Globus pallidus (tissue), 1 donor: ENCODE results near the gene FLT3.
"Not testable (repeated sequence)": the region's sequence is repeated elsewhere in the genome, so short reads cannot be mapped to it uniquely, and the experiment has no call there.

Experiments
- DNase-seq: peaks from one replicate; pipeline ENCODE4 v3.0.0-alpha.2; 2015; ENCODE audit warnings: low spot score

FLT3 gene

DNA sequence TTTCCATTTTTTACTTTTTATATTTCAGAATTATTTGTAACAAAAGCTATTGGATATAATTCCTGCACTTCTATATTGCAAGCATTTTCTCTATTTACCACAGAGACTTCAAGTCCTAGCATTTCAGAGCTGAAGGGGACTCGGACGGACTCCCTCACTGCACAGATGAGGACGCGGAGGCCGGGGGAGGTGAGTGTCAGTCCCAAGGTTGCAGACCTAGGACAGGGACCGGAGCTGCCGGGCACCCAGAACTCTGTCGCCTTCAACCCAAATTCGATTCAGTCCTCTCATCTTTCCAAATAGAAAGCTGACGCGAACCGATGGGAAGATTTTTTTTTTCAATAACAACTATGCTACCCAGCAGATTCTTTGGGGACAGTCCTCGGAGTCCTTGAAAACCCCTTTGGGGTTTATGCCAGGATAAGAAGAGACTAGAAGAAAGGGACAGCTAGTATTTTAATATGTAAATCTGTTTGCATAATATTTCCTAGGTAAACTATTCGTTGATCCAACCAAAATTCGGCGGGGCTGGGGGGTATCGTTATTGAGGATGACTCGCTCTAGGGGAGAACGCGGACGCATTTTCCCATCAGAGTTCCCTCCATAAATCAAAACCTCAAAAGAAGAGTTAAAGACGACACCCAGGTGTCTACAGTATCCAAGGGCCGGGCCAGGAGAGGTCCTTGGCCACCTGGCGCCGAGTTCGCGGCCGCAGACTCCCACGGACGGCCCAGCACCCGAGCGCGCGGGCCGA lies 803 bp downstream of the FLT3 start:
- DNase-seq, result no peak

- DNase-seq, result no peak
Measured at GRCh38 chr13:28097503-28097902, 2.9 kb downstream of the FLT3 start.

GRCh38 chr13:28094306-28094705 lies 6.1 kb downstream of the FLT3 start:
- no peak for DNase-seq

DNA sequence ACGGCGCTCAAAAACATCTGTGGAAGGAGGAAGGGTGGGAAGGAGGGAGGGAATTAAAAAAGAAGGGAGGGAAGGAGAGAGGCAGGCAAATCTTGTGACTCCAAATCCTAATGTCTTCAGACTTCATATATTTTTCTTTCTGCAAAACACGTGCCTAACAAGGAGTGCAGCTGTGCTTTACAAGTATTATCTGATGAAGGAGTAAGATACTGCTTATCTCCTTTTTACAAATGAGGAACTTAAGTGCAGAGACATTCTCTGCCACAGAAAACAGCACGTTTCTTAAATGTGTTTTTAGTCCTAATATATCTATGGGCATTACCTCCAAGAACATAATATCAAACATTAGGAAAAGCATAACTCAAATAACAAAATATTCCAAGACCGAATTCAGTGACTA lies 6.5 kb downstream of the FLT3 start:
- no peak for DNase-seq

DNA sequence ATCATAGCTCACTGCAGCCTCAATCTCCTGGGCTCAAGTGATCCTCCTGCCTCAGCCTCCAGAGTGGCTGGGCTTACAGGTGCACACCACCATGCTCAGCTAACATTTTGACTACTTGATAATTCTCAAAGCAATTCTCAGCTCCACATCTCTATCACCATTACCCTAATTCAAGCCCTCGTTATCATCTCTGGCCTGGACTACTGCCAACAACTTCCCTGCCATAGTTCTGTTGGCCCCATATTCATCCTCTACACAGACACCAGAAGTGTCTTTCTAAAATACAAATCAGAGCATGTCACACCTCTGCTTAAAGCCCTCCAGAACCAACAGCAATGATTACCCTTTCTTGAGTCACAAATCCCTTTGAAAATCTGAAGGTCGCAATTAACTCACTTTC lies 7.9 kb downstream of the FLT3 start:
- no peak for DNase-seq

DNA sequence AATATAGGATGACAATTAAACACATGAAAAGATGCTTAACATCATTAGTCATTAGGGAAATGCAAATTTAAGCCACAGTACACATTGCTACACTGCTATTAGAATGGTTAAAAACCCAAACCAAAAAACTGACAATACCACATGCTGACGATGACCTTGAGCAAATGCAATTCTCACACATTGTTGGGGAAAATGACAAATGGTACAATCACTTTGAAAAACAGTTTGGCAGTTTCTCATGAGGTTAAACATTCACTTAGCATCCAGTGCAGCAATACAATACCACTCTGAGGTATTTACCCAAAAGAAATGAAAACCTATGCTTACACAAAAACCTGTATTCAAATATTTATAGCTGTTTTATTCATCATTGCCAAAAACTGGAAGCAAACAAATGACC lies 11.3 kb downstream of the FLT3 start:
- no peak for DNase-seq

- DNase-seq, result not testable (repeated sequence)
Measured at GRCh38 chr13:28077820-28078219, 22.6 kb downstream of the FLT3 start.

GRCh38 chr13:28077231-28077630 lies 23.1 kb downstream of the FLT3 start:
- no peak for DNase-seq

- DNase-seq, result no peak
Measured at GRCh38 chr13:28071424-28071823, 29.0 kb downstream of the FLT3 start.

DNA sequence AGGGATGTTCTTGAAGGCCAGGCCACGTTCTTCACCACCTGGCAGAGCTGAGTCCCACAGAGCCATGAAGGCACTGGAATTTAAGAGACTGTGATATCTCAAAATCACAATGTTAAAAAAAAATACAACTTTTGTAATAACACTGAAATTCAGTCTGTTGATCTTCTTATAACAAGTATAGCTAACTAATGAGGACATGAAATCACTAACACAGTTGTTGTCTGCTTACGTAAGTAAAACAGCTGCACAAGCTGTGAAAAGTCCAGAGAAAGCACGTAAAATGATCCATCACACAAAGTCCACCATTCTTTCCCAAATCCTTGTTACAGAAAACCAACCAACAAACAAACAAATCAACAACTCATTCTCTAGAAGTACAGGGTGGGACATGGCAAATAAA lies 32.9 kb downstream of the FLT3 start:
- no peak for DNase-seq

DNA sequence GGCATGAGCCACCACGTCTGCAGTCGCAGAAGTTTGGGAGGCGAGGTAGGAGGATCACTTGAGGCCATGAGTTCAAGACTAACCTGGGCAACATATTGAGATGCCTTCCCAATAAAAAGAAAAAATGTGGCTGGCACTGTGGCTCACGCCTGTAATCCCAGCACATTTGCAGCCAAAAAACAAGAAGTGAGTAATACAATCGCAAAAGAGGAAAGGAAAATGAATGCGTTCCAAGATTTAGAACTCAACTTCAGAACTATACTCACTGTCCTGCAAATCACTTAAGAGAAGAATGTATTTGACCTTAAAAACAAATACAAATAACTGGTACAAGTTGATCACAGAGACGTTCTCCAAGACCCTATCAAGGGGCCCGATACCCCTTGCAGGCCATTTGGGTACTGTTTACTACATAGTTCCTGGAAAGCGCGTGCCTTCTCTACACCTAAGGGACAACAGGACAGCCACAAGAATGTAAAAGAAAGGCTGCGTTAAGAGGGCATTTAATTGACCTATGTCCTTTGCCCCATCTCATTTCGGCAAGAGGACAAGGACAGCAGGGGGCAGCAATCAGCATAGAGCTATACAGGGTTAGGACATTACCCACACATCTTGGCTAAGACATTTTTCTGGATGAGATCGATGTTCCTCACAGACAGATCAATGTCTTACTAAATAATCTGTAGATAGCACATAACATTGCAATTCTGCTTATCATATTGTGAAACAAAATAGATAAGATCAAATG lies 41.3 kb downstream of the FLT3 start:
- DNase-seq, result no peak

DNA sequence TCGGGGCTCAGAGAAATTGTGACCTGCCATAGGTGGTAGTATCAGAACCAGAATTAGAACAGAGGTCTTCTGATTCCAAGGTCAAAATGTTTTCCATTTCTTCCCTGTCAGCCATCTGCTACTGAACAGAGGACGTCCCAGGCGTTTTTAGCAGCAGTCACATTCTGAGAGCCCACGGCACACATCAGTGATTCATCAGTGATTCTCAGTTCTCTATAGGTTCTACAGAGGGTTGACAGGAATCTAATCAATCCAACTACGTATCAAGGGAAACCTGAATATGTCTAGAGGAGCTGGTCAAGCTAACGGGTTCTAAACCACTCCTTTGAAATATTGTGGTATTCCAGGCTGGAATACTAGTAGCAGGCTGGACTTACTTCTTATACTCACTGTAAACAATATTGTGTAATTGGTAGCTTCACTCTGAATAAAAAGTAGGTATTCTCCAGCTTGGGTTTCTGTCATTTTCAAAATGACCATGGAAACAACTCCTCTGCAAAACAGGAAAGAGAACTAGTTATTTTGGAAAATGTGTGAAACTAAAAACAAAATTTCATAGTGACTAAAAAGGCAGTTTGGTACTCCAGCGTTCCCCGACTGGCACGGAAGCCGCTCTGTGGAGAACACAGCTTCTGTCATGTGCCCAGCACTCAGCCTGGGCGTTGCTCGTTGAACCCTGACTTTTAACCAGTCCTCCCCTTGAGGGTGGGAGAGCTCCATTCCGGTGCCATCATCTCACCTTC lies 43.2 kb downstream of the FLT3 start:
- DNase-seq, result no peak

- no peak for DNase-seq
Measured at GRCh38 chr13:28056426-28056825, 44.0 kb downstream of the FLT3 start.

- DNase-seq, result no peak
Measured at GRCh38 chr13:28055357-28055756, 45.0 kb downstream of the FLT3 start.

DNA sequence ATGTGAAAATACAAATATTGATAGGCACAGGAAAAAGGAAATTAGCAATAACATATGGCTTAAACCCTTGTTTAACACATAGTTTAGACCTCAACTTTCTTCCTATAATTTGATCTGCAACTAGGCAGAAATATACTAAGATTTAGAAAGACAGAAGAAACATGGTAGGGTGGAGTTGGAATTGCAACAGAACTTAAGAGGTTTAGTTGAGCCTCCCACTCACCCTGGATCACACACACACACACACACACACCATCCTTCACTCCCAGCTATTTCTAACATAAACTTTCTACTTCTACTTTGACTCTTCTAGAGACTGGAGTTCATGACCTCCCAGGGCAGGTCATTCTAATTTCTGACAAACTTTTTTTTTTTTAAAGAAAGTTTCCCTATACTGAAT lies 47.4 kb downstream of the FLT3 start:
- no peak for DNase-seq

DNA sequence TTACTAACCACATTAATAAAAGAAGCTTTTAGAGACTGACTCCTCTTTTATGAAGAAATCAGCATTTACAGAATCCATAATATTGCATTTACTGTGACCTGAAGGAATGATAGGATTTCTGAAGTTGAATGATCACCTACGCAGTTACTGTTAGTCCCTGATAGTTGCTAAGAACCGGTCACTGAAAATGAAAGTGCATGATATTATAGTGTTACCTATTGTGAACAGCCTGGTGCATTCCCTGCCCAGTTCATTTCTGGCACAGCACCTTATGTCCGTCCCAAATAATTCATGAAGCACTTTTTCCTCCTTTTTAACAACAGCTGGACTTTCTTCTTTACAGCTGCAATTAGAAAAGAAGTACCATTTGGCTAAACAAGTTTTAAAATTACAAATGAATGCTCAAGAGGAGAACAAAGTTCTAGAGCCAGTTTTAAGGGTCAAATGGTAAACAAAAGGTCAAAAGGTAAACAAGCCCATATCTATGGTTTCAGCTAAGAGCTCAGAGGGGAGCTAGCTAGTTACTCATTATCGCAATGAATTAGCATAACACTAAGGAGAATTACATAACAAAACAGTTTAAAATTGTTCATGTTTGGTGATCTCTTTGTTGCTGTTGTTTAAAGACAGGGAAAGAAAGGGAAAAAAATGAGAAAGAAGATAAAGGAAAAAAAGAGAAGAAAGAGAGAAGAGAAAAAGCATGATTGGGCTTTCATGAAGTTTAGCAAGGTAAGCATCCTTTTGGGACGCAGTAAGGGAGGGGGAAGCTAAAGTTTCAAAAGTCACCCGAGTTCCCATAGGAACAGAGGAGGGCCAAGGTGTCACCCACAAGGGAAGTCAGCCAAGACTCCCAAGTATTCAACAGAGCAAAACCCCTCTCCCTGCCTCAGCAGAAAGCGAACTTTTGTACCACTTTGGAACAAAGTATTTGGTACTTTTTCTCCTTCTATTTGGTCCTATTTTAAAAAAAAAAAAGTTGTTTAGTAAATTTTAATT lies 50.2 kb downstream of the FLT3 start:
- DNase-seq, result no peak

GRCh38 chr13:28049215-28049614 lies 51.2 kb downstream of the FLT3 start:
- no peak for DNase-seq

- DNase-seq, result no peak
Measured at GRCh38 chr13:28048768-28049167, 51.6 kb downstream of the FLT3 start.

- DNase-seq, result no peak
Measured at GRCh38 chr13:28047757-28048388, 52.5 kb downstream of the FLT3 start.

GRCh38 chr13:28046981-28047380 lies 53.4 kb downstream of the FLT3 start:
- no peak for DNase-seq

DNA sequence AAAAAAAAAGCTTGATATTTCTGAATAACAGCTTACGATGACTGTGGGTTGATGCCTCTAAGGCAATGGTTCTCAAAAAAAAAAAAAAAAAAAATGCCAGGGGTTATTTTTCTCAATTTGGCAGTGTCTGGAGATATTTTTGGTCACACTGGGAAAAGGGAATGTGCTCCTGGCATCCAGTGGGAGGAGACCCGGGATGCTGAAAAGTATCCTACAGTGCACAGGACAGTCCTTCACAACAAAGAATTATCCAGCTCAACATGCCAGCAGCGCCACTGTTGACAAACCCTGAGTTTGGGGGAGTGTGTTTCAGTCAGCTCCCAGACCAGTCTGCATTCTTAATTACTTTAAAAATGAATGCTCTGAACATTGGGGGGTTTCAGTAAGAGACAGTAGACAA lies 54.5 kb downstream of the FLT3 start:
- no peak for DNase-seq
